GM13977 (cell line): ENCODE results near the gene RPS6KA1.
"Not testable (repeated sequence)": the region's sequence is repeated elsewhere in the genome, so short reads cannot be mapped to it uniquely, and the experiment has no call there.

ENCODE experiments used
- DNase-seq: peaks from one replicate; pipeline ENCODE4 v3.0.0; 2012; ENCODE audit warnings: low spot score
- CTCF ChIP-seq: IDR thresholded peaks from 2 replicates; pipeline ENCODE4 v1.5.1; 2012; ENCODE audit warnings: mild to moderate bottlenecking, control low read depth; ENCODE audit not compliant: insufficient read depth; ENCODE audit errors: extremely low read depth, missing control alignments
- in situ Hi-C: fragments of 300-500 bp; cut with MboI; formaldehyde crosslinking; loops from one replicate; pipeline ENCODE4 v1.12.0; 2022; ENCODE audit warnings: low sequenced_read_pairs, low pct_unique_long_range_greater_than_20kb, mixed read lengths, inconsistent platforms; ENCODE audit not compliant: unreplicated experiment

Gene RPS6KA1

GRCh38 chr1:26582053-26582835 lies 52.7 kb downstream of the RPS6KA1 start:
- no peak for DNase-seq
- in situ Hi-C loops = no loop called here
- no peak for TF ChIP-seq CTCF

- in situ Hi-C loops = no loop called here
- TF ChIP-seq CTCF = no peak
- DNase-seq = peak; percentile 56
Observed at GRCh38 chr1:26582836-26583460, 53.4 kb downstream of the RPS6KA1 start.

- in situ Hi-C loops = no loop called here
- DNase-seq = peak; percentile 31
- peak; percentile 49 for TF ChIP-seq CTCF
Observed at GRCh38 chr1:26583646-26584485, 54.3 kb downstream of the RPS6KA1 start.

- DNase-seq, in situ Hi-C loops: not testable (repeated sequence)
Observed at GRCh38 chr1:26584588-26584987, 55.0 kb downstream of the RPS6KA1 start.

GRCh38 chr1:26585471-26585870 lies 55.9 kb downstream of the RPS6KA1 start:
- DNase-seq = no peak
- in situ Hi-C loops = no loop called here
- TF ChIP-seq CTCF = no peak

GRCh38 chr1:26593385-26593784 lies 63.8 kb downstream of the RPS6KA1 start:
- TF ChIP-seq CTCF = no peak
- no peak for DNase-seq
- in situ Hi-C loops = no loop called here

GRCh38 chr1:26594593-26594992 lies 65.0 kb downstream of the RPS6KA1 start:
- in situ Hi-C loops, DNase-seq: not testable (repeated sequence)
